HEK293 (cell line): Measurements from ENCODE around the gene PROX1.

Experiments
- CTCF ChIA-PET: fragments of 350-600 bp; formaldehyde crosslinking; extraction: SDS; loops from one replicate; lab custom pipeline; 2021; ENCODE audit warnings: antibody characterized with exemption; lab: Yijun Ruan, JAX
- POLR2A ChIA-PET: fragments of 300-600 bp; formaldehyde crosslinking; extraction: SDS; loops from one replicate; lab custom pipeline; 2020; ENCODE audit warnings: antibody characterized with exemption, inconsistent platforms; lab: Yijun Ruan, JAX
- H3K27ac ChIP-seq: fragments of 200-500 bp; sonication (Bioruptor generic); 2 replicates; pipeline ENCODE4 v1.5.1; 2014; ENCODE audit warnings: low read depth, low read length, control low read depth, inconsistent platforms; ENCODE audit errors: extremely low read depth
- H3K36me3 ChIP-seq, 2 experiments: fragments of 200-500 bp in 1 of 2; sonication (Bioruptor generic) in 1 of 2; 1 replicate in 1 of 2; 2 replicates in 1 of 2; pipeline ENCODE4 v1.5.1; 2014 to 2017; ENCODE audit warnings: inconsistent platforms in 2 of 2, low read length in 2 of 2; ENCODE audit not compliant: control insufficient read depth in 2 of 2, insufficient read depth in 1 of 2
- H3K4me1 ChIP-seq: fragments of 200-500 bp; sonication (Bioruptor generic); 2 replicates; pipeline ENCODE4 v1.5.1; 2014; ENCODE audit warnings: mild to moderate bottlenecking, low read length, inconsistent platforms; ENCODE audit not compliant: control insufficient read depth, insufficient read depth
- H3K4me3 ChIP-seq: 2 replicates; pipeline ENCODE4 v1.5.1; 2011; ENCODE audit warnings: low read depth, mild to moderate bottlenecking, control low read depth, low read length, moderate library complexity
- H3K9me3 ChIP-seq: fragments of 200-500 bp; sonication (Bioruptor generic); 2 replicates; pipeline ENCODE4 v1.5.1; 2014; ENCODE audit warnings: low read depth, low read length, inconsistent platforms; ENCODE audit not compliant: control insufficient read depth, insufficient read depth
- GFI1B ChIP-seq: fragments of 450-650 bp; formaldehyde crosslinking; IDR thresholded peaks from 2 replicates; pipeline ENCODE4 v1.5.1; 2016; ENCODE audit warnings: missing biosample characterization, missing genetic modification characterization
- HIC1 ChIP-seq: fragments of 450-650 bp; formaldehyde crosslinking; IDR thresholded peaks from 2 replicates; pipeline ENCODE4 v1.5.1; 2016; ENCODE audit warnings: missing biosample characterization, missing genetic modification characterization
- IKZF3 ChIP-seq: fragments of 450-650 bp; IDR thresholded peaks from 2 replicates; pipeline ENCODE4 v1.5.0; 2018; ENCODE audit warnings: missing biosample characterization, mild to moderate bottlenecking, missing genetic modification characterization, moderate library complexity
- KLF7 ChIP-seq: fragments of 450-650 bp; formaldehyde crosslinking; IDR thresholded peaks from 2 replicates; pipeline ENCODE4 v1.5.1; 2016; ENCODE audit warnings: missing biosample characterization, missing genetic modification characterization, borderline replicate concordance
- SCRT2 ChIP-seq: fragments of 450-650 bp; formaldehyde crosslinking; IDR thresholded peaks from 2 replicates; pipeline ENCODE4 v1.5.1; 2016; ENCODE audit warnings: missing biosample characterization, missing genetic modification characterization
- SP3 ChIP-seq: fragments of 450-650 bp; formaldehyde crosslinking; IDR thresholded peaks from 2 replicates; pipeline ENCODE4 v1.5.1; 2016; ENCODE audit warnings: missing biosample characterization, missing genetic modification characterization
- ZNF132 ChIP-seq: fragments of 450-650 bp; formaldehyde crosslinking; IDR thresholded peaks from 2 replicates; pipeline ENCODE4 v1.5.1; 2017; ENCODE audit warnings: missing biosample characterization, missing genetic modification characterization, borderline replicate concordance
- ZNF202 ChIP-seq: fragments of 450-650 bp; formaldehyde crosslinking; IDR thresholded peaks from 2 replicates; pipeline ENCODE4 v1.5.1; 2016; ENCODE audit warnings: missing biosample characterization, missing genetic modification characterization, borderline replicate concordance
- ZNF221 ChIP-seq: fragments of 450-650 bp; formaldehyde crosslinking; IDR thresholded peaks from 2 replicates; pipeline ENCODE4 v1.5.1; 2017; ENCODE audit warnings: missing biosample characterization, missing genetic modification characterization, borderline replicate concordance
- ZNF280D ChIP-seq: fragments of 450-650 bp; formaldehyde crosslinking; IDR thresholded peaks from 2 replicates; pipeline ENCODE4 v1.5.1; 2016; ENCODE audit warnings: missing biosample characterization, missing genetic modification characterization
- ZNF362 ChIP-seq: fragments of 450-650 bp; formaldehyde crosslinking; IDR thresholded peaks from 2 replicates; pipeline ENCODE4 v1.5.1; 2016; ENCODE audit warnings: missing biosample characterization, missing genetic modification characterization
- ZNF416 ChIP-seq: fragments of 450-650 bp; formaldehyde crosslinking; IDR thresholded peaks from 2 replicates; pipeline ENCODE4 v1.5.1; 2016; ENCODE audit warnings: missing biosample characterization, missing genetic modification characterization
- ZNF514 ChIP-seq: fragments of 450-650 bp; formaldehyde crosslinking; IDR thresholded peaks from 2 replicates; pipeline ENCODE4 v1.5.1; 2016; ENCODE audit warnings: missing biosample characterization, missing genetic modification characterization
- ZNF521 ChIP-seq: fragments of 450-650 bp; formaldehyde crosslinking; IDR thresholded peaks from 2 replicates; pipeline ENCODE4 v1.5.1; 2017; ENCODE audit warnings: missing biosample characterization, mild to moderate bottlenecking, missing genetic modification characterization
- ZNF544 ChIP-seq: fragments of 450-650 bp; formaldehyde crosslinking; IDR thresholded peaks from 2 replicates; pipeline ENCODE4 v1.5.0; 2017; ENCODE audit warnings: missing biosample characterization, missing genetic modification characterization
- ZNF596 ChIP-seq: fragments of 450-650 bp; IDR thresholded peaks from 2 replicates; pipeline ENCODE4 v1.5.0; 2018; ENCODE audit warnings: missing biosample characterization, mild to moderate bottlenecking, missing genetic modification characterization, moderate library complexity
- ZNF610 ChIP-seq: fragments of 450-650 bp; formaldehyde crosslinking; IDR thresholded peaks from 2 replicates; pipeline ENCODE4 v1.5.1; 2016; ENCODE audit warnings: missing biosample characterization, missing genetic modification characterization, borderline replicate concordance
- ZNF664 ChIP-seq: fragments of 450-650 bp; formaldehyde crosslinking; IDR thresholded peaks from 2 replicates; pipeline ENCODE4 v1.5.1; 2016; ENCODE audit warnings: missing biosample characterization, missing genetic modification characterization
- ZNF692 ChIP-seq: fragments of 450-650 bp; formaldehyde crosslinking; IDR thresholded peaks from 2 replicates; pipeline ENCODE4 v1.5.1; 2016; ENCODE audit warnings: missing biosample characterization, missing genetic modification characterization
- ZSCAN5A ChIP-seq: fragments of 450-650 bp; formaldehyde crosslinking; IDR thresholded peaks from 2 replicates; pipeline ENCODE4 v1.5.1; 2016; ENCODE audit warnings: missing biosample characterization, missing genetic modification characterization
- ZXDB ChIP-seq: fragments of 450-650 bp; formaldehyde crosslinking; IDR thresholded peaks from 2 replicates; pipeline ENCODE4 v1.5.1; 2016; ENCODE audit warnings: missing biosample characterization, missing genetic modification characterization

PROX1 gene

GRCh38 chr1:214009423-214010196 is 21.8 kb downstream of the PROX1 start (continued):
- TF ChIP-seq ZSCAN5A (tag by site-specific recombination), result no peak

GRCh38 chr1:214010197-214010573 is 22.4 kb downstream of the PROX1 start:
- no peak overlapping the region for H3K27ac ChIP-seq
- POLR2A ChIA-PET, result no interaction called here

GRCh38 chr1:214010717-214011116 is 22.9 kb downstream of the PROX1 start:
- no peak overlapping the region for H3K4me3 ChIP-seq
- no peaks in the 10 kb centered on the region for H3K4me1 ChIP-seq
- no peaks in the 10 kb centered on the region for H3K9me3 ChIP-seq
- POLR2A ChIA-PET, result no interaction called here
- peaks cover 0 to 49% of the 10 kb centered on the region in 2 experiments; a peak in 1 of 3 replicates for H3K36me3 ChIP-seq
- CTCF ChIA-PET, result no interaction called here
- H3K27ac ChIP-seq, result no peak overlapping the region
- TF ChIP-seq ZNF221 (tag by site-specific recombination) (no peak), ZNF280D (tag by site-specific recombination) (no peak), SP3 (tag by site-specific recombination) (no peak), ZNF362 (tag by site-specific recombination) (no peak), SCRT2 (tag by site-specific recombination) (no peak), ZNF132 (no peak), ZNF521 (tag by site-specific recombination) (no peak), ZNF202 (no peak), ZNF596 (tag by site-specific recombination) (no peak), ZNF544 (tag by site-specific recombination) (no peak), ZSCAN5A (tag by site-specific recombination) (no peak), ZNF610 (tag by site-specific recombination) (no peak), HIC1 (tag by site-specific recombination) (no peak)

More at GRCh38 chr1:214010197-214010573, 22.4 kb downstream of the PROX1 start:
- TF ChIP-seq ZNF692 (tag by site-specific recombination) (no peak), KLF7 (tag by site-specific recombination) (no peak), ZXDB (tag by site-specific recombination) (no peak), IKZF3 (no peak), GFI1B (no peak), ZNF664 (tag by site-specific recombination) (no peak), ZNF514 (tag by site-specific recombination) (no peak), ZNF416 (tag by site-specific recombination) (no peak)
- peaks cover 0 to 45% of the 10 kb centered on the region in 2 experiments; a peak in 1 of 3 replicates for H3K36me3 ChIP-seq
- H3K4me3 ChIP-seq, result no peak overlapping the region
- CTCF ChIA-PET, result no interaction called here
- no peaks in the 10 kb centered on the region for H3K4me1 ChIP-seq
- H3K9me3 ChIP-seq, result no peaks in the 10 kb centered on the region
